ENCODE results near the gene ERBB2.
"Not testable (repeated sequence)": the region's sequence is repeated elsewhere in the genome, so short reads cannot be mapped to it uniquely, and the experiment has no call there.

Gene ERBB2

GRCh38 chr17:39703913-39704312 is 4.0 kb downstream of the ERBB2 start:
- no peak for DNase-seq (ENCODE audit: low read depth)

GRCh38 chr17:39704821-39705551 is 5.1 kb downstream of the ERBB2 start:
- peak; percentile 19 for DNase-seq (ENCODE audit: low read depth)

GRCh38 chr17:39705786-39706348 is 6.0 kb downstream of the ERBB2 start:
- DNase-seq (ENCODE audit: low read depth) = no peak

- no peak for DNase-seq (ENCODE audit: low read depth)
Measured at GRCh38 chr17:39706383-39706782, 6.5 kb downstream of the ERBB2 start.

GRCh38 chr17:39706921-39707337 is 7.1 kb downstream of the ERBB2 start:
- no peak for DNase-seq (ENCODE audit: low read depth)

- no peak for DNase-seq (ENCODE audit: low read depth)
Measured at GRCh38 chr17:39709319-39709997, 9.6 kb downstream of the ERBB2 start.

GRCh38 chr17:39709998-39710964 is 10.4 kb downstream of the ERBB2 start:
- DNase-seq (ENCODE audit: low read depth) = no peak

DNA sequence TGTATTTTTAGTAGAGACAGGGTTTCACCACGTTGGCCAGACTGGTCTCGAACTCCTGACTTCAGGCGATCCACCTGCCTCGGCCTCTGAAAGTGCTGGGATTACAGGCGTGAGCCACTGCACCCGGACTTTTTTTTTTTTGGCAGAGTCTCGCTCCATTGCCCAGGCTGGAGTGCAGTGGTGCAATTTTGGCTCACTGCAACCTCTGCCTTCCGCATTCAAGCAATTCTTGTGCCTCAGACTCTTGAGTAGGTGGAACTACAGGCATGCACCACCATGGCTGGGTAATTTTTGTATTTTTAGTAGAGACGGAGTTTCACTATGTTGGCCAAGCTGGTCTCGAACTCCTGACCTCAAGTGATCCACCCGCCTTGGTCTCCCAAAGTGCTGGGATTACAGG is 11.2 kb downstream of the ERBB2 start:
- not testable (repeated sequence) for DNase-seq (ENCODE audit: low read depth)

DNA sequence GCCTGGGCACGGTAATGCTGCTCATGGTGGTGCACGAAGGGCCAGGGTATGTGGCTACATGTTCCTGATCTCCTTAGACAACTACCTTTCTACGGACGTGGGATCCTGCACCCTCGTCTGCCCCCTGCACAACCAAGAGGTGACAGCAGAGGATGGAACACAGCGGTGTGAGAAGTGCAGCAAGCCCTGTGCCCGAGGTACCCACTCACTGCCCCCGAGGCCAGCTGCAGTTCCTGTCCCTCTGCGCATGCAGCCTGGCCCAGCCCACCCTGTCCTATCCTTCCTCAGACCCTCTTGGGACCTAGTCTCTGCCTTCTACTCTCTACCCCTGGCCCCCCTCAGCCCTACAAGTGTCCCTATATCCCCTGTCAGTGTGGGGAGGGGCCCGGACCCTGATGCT is 12.0 kb downstream of the ERBB2 start:
- DNase-seq (ENCODE audit: low read depth) = no peak

DNA sequence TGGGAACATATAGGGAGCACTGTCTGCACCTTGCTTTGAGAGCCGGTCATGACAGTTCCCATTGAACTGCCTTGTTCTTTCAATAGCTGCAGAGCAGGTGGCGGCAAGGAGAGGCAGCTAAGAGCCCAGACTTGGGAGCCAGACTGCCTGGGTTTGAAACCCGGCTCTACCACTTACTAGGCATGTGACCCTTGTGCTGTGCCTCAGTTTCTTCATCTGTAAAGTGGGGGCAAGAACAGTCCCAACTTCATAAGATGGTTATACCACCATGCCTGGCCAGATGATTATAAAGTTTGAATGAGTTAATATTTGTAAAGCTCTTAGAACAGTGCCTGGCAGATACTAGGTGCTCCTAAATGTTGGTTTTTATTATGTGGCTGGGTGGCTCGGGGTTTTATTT is 14.4 kb downstream of the ERBB2 start:
- no peak for DNase-seq (ENCODE audit: low read depth)

- no peak for DNase-seq (ENCODE audit: low read depth)
Measured at GRCh38 chr17:39715375-39716072, 15.7 kb downstream of the ERBB2 start.

DNA sequence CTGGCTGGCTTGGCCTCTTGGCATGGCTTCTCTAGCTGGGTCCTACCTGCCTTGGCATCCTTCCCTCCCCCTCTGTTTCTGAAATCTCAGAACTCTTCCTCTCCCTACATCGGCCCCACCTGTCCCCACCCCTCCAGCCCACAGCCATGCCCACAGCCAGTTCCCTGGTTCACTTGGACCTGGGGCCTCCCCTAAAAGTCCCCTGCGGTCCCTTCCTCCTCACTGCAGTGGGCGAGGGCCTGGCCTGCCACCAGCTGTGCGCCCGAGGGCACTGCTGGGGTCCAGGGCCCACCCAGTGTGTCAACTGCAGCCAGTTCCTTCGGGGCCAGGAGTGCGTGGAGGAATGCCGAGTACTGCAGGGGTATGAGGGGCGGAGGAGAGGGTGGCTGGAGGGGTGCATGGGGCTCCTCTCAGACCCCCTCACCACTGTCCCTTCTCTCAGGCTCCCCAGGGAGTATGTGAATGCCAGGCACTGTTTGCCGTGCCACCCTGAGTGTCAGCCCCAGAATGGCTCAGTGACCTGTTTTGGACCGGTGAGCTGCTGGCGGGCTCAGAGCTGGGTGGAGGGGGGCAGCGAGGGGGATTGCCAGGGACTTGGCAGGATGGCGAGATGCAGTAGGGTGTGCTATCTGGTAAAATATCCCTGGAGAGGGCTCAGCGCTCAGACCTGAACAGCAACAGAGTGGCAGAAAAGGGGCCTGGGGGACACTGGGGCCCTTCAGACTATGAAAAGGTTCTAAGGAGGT is 16.4 kb downstream of the ERBB2 start:
- no peak for DNase-seq (ENCODE audit: low read depth)

- DNase-seq (ENCODE audit: low read depth) = no peak
Measured at GRCh38 chr17:39716879-39717536, 17.1 kb downstream of the ERBB2 start.

GRCh38 chr17:39717660-39718059 is 17.8 kb downstream of the ERBB2 start:
- DNase-seq (ENCODE audit: low read depth) = no peak

DNA sequence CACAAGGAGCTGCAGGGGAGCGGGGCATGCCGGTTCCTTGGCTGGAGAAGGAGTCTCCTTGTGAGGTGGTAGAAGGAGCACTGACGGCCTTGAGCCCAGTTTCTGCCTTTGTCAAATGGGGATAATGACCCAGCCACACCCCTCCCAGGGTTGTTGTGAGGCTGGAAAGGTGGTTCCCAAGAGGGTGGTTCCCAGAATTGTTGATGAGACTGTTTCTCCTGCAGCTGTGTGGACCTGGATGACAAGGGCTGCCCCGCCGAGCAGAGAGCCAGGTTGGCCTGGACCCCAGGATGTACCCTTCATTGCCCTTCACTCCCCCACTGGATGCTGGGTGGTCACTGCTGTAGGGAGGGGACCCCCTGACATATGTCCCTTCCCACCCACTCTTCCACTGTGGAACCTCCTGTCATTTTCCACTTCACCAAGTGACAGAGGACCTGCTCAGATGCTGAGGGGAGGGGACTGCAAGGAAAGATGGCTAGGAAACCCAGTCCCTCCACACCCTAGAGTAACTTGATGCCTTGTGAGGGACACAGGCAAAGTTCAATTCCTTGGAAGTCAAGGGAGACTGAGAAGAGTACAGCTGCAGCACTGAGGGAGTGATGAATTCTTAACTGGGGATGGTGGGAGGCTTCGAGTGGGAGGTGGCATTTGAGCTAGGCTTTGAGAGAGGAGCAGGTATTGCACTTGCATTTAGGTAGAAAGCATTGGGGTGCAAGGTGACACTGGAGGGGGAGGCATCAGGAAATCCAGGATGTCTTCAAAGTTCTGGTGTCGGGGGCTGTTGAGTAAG is 19.9 kb downstream of the ERBB2 start:
- DNase-seq (ENCODE audit: low read depth) = no peak

- no peak for DNase-seq (ENCODE audit: low read depth)
Measured at GRCh38 chr17:39722104-39722503, 22.2 kb downstream of the ERBB2 start.

GRCh38 chr17:39722965-39723848 is 23.3 kb downstream of the ERBB2 start:
- no peak for DNase-seq (ENCODE audit: low read depth)

DNA sequence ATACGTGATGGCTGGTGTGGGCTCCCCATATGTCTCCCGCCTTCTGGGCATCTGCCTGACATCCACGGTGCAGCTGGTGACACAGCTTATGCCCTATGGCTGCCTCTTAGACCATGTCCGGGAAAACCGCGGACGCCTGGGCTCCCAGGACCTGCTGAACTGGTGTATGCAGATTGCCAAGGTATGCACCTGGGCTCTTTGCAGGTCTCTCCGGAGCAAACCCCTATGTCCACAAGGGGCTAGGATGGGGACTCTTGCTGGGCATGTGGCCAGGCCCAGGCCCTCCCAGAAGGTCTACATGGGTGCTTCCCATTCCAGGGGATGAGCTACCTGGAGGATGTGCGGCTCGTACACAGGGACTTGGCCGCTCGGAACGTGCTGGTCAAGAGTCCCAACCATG is 24.9 kb downstream of the ERBB2 start:
- DNase-seq (ENCODE audit: low read depth) = no peak
